GM18507 (cell line): Measurements from ENCODE around the gene B3GAT1.

Experiments used
- DNase-seq: peaks from one replicate; pipeline ENCODE4 v3.0.0; 2011; ENCODE audit warnings: low read depth; ENCODE audit not compliant: insufficient read length; ENCODE audit errors: extremely low spot score
- FAIRE-seq: peaks from 2 replicates; lab custom pipeline; 2011; peaks lifted over from hg19 to GRCh38; lab: Jason Lieb, UNC

B3GAT1 gene

GRCh38 chr11:134397304-134398078, 14.6 kb downstream of the B3GAT1 start:
- DNase-seq = no peak
- FAIRE-seq = no peak

GRCh38 chr11:134395002-134395401, 17.0 kb downstream of the B3GAT1 start:
- no peak for FAIRE-seq

GRCh38 chr11:134394311-134394710, 17.7 kb downstream of the B3GAT1 start:
- FAIRE-seq = no peak

More at GRCh38 chr11:134395002-134395401, 17.0 kb downstream of the B3GAT1 start:
- no peak for DNase-seq

GRCh38 chr11:134393638-134394037, 18.4 kb downstream of the B3GAT1 start:
- FAIRE-seq = no peak
- no peak for DNase-seq

More at GRCh38 chr11:134394311-134394710, 17.7 kb downstream of the B3GAT1 start:
- no peak for DNase-seq

- DNase-seq (no peak), FAIRE-seq (no peak)
Observed at GRCh38 chr11:134392953-134393615, 19.0 kb downstream of the B3GAT1 start.

GRCh38 chr11:134391656-134392055, 20.4 kb downstream of the B3GAT1 start:
- DNase-seq (no peak), FAIRE-seq (no peak)

- FAIRE-seq (no peak), DNase-seq (no peak)
Observed at GRCh38 chr11:134390706-134391569, 21.1 kb downstream of the B3GAT1 start.

GRCh38 chr11:134389464-134390180, 22.4 kb downstream of the B3GAT1 start:
- DNase-seq (no peak), FAIRE-seq (no peak)

- FAIRE-seq = no peak
- no peak for DNase-seq
Observed at GRCh38 chr11:134388590-134388989, 23.5 kb downstream of the B3GAT1 start.

- FAIRE-seq (no peak), DNase-seq (no peak)
Observed at GRCh38 chr11:134387501-134387900, 24.5 kb downstream of the B3GAT1 start.

GRCh38 chr11:134386945-134387344, 25.1 kb downstream of the B3GAT1 start:
- no peak for DNase-seq
- FAIRE-seq = no peak

- no peak for DNase-seq
- no peak for FAIRE-seq
Observed at GRCh38 chr11:134385774-134386565, 26.1 kb downstream of the B3GAT1 start.

- FAIRE-seq (no peak), DNase-seq (no peak)
Observed at GRCh38 chr11:134385171-134385570, 26.9 kb downstream of the B3GAT1 start.

- DNase-seq = no peak
- no peak for FAIRE-seq
Observed at GRCh38 chr11:134384406-134384805, 27.6 kb downstream of the B3GAT1 start.

- no peak for DNase-seq
Observed at GRCh38 chr11:134383576-134384221, 28.3 kb downstream of the B3GAT1 start.

GRCh38 chr11:134382830-134383229, 29.2 kb downstream of the B3GAT1 start:
- DNase-seq = no peak
- no peak for FAIRE-seq

More at GRCh38 chr11:134383576-134384221, 28.3 kb downstream of the B3GAT1 start:
- no peak for FAIRE-seq

GRCh38 chr11:134382257-134382656, 29.8 kb downstream of the B3GAT1 start:
- FAIRE-seq (no peak), DNase-seq (no peak)

- DNase-seq (no peak), FAIRE-seq (no peak)
Observed at GRCh38 chr11:134380785-134381184, 31.3 kb downstream of the B3GAT1 start.
